ENCODE measurements around the gene GH1. TPM values are rescaled to one million over a fixed set of nuclear protein-coding genes. Genes with fewer than 3 reads are reported as not detected.

GH1 gene
- total and polyA plus RNA-seq, 2 of the 13 experiments (the other 11 are each of a cell fraction or from before 2014, with no cell fraction given): not detected

- TF ChIP-seq SNAPC4 (CRISPR knock-in tag; IDR thresholded peaks at IDR 0.05) (no peak), SATB2 (CRISPR knock-in tag; IDR thresholded peaks at IDR 0.05) (no peak), ZNF704 (CRISPR knock-in tag; IDR thresholded peaks at IDR 0.05; ENCODE audit: borderline replicate concordance) (no peak)
These were observed 15.8 kb upstream of the GH1 start (continued) for GRCh38 chr17:63934183-63935112.

DNA sequence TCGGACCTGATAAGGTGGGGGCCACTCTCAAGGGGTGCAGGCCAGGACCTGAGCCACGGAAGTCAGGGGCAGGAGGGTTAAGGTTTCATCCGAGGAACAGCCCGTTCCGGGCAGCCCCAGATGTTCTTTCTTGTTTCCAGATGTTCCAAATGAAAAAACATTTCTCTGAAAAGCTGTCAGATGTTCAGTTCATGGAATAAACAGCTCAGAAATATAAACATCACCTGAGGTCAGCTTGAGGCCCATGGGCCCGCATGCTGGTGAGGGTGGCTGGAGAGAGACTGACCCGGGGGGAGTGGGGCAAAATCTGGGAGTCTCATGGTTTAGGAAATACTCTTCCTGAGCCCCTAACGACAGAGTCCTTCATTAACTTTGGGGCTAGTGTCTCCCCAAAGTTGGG is 15.0 kb upstream of the GH1 start:
- Histone ChIP-seq H3K79me2 (ENCODE audit: insufficient read depth, low read length) (no peaks in the 10 kb centered on the region), H3K4me3 (replicated peaks in 1 of 3; ENCODE audit: insufficient read depth in 1 of 3, low read depth in 2 of 3, low read length in 3 of 3) (no peak overlapping the region), H3K27ac (ENCODE audit: extremely low read length, insufficient read depth, low read length) (no peak overlapping the region), H3K27me3 (ENCODE audit: control insufficient read depth in 1 of 2, insufficient read depth in 2 of 2, low read length in 2 of 2) (peaks cover 18 to 74% of the 10 kb centered on the region in 2 experiments), H3K9me3 (ENCODE audit: low read length) (no peaks in the 10 kb centered on the region), H3K4me1 (ENCODE audit: insufficient read depth, low read length) (peaks cover 17% of the 10 kb centered on the region), H3K9ac (ENCODE audit: insufficient read depth, low read depth, low read length) (no peak overlapping the region), H3K4me2 (ENCODE audit: low read depth, low read length) (no peak overlapping the region), H2AFZ (ENCODE audit: low read length) (no peak overlapping the region), H4K20me1 (ENCODE audit: insufficient read depth, low read length) (no peaks in the 10 kb centered on the region), H3K36me3 (replicated peaks in 1 of 2; ENCODE audit: control insufficient read depth in 1 of 2, insufficient read depth in 2 of 2, low read length in 2 of 2) (no peaks in the 10 kb centered on the region)
- in situ Hi-C loops (cut with HindIII; ENCODE audit: extremely low pct_ligation_motif_present, low pct_unique_long_range_greater_than_20kb) (no loop called here), intact Hi-C loops (cut with micrococcal nuclease; ENCODE audit: unreplicated experiment) (no loop called here)
- 40% methylated on average over 8 of the region's 8 CpGs for WGBS (ENCODE audit: low lambda C conversion rate)
- DNase-seq (ENCODE audit: low spot score) (no peak), FAIRE-seq (no peak), ATAC-seq (no peak)
- no TSS peak for BruUV-seq (replicated peaks)
- TF ChIP-seq PITX1 (CRISPR knock-in tag; IDR thresholded peaks at IDR 0.05): no peak
- ChIA-PET CTCF (ENCODE audit: low intra/inter-chr PET ratio, low total read pairs) (no interaction called here), POLR2A (no interaction called here)

Measured in HepG2 (cell line).